HUDEP-2 (cell line): ENCODE measurements around the gene GPNMB.
A peak's percentile ranks its signal among the peaks of the same experiment; 100 is the strongest.
"Not testable (repeated sequence)": the region's sequence is repeated elsewhere in the genome, so short reads cannot be mapped to it uniquely, and the experiment has no call there.

ENCODE experiments used
- DNase-seq, 76 experiments: peaks; one replicate each; lab custom pipeline; 2025; ENCODE audit not compliant: unreplicated experiment in 76 of 76; lab: John Stamatoyannopoulos, UW

The GPNMB gene

DNA sequence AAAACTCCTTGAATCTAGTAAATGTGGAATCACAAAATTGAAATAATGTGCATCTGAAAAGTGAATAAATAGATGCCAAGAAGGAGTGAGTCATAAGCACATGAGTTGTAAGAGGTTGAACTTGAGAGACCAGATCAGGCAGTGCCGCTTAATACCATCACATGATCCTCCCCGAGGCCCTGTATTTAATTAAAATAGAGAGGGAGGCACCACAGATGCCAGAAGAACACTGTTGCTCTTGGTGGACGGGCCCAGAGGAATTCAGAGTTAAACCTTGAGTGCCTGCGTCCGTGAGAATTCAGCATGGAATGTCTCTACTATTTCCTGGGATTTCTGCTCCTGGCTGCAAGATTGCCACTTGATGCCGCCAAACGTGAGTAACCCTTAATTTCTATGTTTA, at the start of gene GPNMB:
Gene GPNMB, plus strand, starts transcription at position 221 of the 400 bp plus-strand sequence. Its CDS starts 83 bp downstream, at position 304.
- DNase-seq: peak in 3 of 76 experiments; percentile 1 to 8 (median 5)

DNA sequence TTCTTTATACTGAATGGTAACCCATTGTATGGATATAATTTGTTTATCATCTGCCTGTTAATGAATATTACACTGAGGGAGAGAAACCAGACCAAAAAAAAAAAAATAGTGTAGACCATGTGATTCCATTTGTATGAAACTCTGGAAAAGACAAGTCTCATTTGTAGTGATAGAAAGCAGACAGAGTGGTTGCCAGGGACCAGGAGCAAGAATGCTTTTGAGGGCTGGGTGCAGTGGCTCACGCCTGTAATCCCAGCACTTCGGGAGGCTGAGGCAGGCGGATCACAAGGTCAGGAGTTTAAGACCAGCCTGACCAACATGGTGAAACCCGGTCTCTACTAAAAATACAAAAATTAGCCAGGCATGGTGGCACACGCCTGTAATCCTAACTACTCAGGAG, 48.8 kb upstream of the GPNMB start:
- DNase-seq: not testable (repeated sequence)

DNA sequence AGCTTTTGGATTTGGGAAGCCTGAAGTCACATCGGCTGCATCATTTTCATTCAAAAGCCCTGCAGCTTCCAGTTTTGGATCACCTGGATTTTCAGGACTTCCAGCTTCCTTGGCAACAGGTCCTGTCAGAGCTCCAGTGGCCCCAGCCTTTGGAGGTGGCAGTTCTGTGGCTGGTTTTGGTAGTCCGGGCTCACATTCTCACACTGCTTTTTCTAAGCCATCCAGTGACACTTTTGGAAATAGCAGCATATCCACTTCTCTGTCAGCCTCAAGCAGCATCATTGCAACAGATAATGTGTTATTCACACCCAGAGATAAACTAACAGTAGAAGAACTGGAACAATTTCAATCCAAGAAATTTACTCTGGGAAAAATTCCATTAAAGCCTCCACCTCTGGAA, 46.2 kb upstream of the GPNMB start:
- DNase-seq: no peak

GRCh38 chr7:23204241-23204640, 42.3 kb upstream of the GPNMB start:
- no peak for DNase-seq

DNA sequence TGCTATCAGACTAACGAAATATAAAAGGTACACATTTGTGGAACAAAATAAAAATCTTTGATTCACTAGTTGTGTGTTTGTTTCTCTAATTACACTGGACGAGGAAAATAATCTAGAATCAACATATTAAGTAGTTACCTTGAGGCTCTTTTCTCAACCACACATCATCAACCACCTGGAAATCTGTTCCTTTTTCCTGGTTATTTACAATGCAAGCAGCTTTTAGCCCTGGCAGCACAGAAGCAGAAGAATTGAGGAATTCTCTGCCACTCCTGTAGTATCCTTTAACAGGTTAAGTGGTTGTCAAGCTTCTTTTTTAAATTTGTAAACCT, 41.0 kb upstream of the GPNMB start:
- no peak for DNase-seq

DNA sequence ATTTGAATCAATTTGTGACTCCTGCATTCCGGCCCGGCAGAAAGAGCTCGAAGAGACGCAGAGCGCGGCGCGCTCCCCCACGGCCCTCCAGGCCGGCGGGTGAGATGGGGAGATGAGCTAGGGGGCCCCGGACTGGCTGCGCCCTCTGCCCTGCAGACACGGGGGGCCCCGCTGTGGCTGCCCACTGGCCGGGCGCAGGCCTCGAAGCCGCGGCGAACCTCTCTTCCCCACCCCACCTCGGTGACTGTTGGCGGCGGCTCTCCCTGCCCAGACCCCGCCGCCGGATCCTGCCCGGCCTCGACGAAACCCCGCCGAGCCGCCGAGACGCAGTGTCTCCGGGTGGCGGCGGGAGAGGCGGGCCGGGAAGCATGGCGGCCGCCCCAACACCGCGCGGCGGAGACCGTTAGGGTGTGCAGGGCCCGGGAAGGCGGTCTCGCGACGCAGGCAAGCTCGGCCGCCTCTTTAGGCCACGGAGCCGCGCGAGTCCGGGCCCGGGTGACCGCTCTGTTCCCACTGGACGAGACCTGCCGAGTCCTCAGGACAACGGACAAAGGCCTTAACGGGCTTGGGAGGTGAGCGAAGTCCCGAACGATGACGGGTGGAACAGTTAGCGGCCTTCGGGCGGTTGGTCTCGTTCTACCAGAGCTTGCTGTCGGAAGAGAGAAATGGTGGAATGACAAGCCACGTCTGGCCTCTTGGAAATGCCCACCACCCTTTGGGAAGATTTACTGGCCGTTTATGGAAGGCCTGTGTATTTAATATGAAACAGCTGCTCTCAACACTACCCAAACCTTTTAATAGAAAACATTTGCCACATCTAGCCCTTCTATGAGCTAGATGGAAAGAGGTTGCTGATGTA, 40.4 kb upstream of the GPNMB start:
- DNase-seq: no peak

DNA sequence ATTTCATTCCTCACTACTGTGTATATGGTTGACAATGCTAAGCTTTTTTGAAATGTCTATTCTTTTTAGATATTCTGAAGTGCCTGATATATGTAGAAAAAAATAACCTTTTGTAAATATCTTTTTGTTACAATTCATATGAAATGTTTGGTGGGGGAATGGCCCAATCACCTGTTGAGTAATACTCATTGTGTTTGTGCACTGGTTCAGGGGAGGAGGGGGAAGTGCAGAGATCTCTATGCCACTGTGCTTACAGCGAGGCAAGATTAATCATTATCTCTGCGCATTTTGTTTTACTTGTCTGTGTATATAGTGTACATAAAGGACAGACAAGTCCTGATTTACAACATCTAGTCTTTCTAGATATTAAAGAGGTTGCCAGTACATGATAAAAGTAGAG, 39.6 kb upstream of the GPNMB start:
- DNase-seq: no peak

DNA sequence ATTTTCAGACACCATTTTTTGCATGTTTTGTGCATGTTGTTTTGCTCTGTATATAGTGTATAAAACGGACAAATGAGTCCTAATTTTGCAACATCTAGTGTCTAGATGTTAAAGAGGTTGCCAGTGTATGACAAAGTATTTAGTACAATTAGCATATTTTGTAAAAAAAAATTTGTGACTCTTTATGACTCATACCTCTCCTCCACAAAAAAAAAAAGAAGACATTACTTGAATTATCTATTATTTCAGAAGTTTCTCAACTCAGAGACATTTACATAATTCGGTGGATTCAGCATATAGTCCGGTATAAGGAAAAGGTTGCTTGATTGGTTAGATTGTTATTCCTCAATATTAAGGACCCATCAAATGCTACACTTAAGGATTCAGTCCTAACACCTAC, 38.7 kb upstream of the GPNMB start:
- DNase-seq: no peak

DNA sequence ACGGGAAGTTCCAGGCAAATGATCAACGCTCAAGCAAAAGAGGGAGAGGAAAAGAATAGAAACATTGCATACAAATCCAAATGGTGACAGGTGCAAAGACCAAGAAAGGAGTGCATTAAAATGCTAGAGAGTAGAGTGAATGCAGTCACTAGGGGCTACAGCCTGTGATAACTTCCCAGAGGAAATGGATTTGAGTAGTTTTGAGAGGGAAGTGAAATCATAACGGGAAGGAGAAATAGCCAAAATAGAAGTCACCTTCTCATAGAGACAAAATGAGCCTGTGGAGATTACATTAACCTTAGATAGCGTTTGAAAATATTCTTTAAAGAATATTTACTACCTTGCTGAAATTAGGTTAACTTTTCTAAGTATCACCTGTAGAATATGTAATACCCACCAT, 38.3 kb upstream of the GPNMB start:
- no peak for DNase-seq

- DNase-seq: no peak
Observed at GRCh38 chr7:23210506-23210905, 36.1 kb upstream of the GPNMB start.

GRCh38 chr7:23211589-23211988, 35.0 kb upstream of the GPNMB start:
- no peak for DNase-seq

GRCh38 chr7:23212395-23212794, 34.2 kb upstream of the GPNMB start:
- DNase-seq: no peak

DNA sequence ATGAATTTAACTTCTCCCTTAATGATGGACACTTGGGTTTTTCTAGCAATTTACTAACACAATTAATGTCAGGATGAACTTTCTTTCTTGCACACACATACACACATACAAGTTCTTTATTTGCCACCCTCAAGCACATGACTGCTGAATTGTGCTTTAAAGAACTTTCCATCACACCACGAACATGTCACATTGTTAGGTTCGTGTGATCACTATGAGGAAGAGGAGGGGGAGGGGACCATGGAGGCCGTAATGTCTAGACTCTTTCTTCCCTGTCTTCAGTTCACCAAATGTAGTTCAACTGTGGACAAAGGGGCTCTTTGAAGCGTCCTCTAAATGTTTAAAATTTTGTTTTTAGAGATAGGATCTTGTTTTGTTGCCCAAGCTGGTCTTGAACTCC, 33.7 kb upstream of the GPNMB start:
- DNase-seq: no peak

DNA sequence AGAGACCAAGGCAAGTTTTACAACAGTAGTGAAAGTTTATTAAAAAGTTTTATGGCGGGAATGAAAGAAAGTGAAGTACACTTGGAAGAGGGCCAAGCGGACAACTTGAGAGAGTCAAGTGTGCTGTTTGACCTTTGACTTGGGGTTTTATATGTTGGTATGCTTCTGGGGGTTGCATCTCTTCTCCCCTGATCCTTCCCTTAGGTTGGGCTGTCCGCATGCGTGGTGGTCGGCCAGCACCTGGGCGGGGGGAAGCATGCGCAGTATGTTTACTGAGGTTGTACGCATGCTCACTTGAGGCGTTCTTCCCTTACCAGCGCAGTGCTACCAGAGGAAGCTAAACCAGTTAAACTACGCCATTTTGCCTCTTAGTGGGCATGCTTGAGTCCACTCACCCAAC, 32.8 kb upstream of the GPNMB start:
- no peak for DNase-seq

DNA sequence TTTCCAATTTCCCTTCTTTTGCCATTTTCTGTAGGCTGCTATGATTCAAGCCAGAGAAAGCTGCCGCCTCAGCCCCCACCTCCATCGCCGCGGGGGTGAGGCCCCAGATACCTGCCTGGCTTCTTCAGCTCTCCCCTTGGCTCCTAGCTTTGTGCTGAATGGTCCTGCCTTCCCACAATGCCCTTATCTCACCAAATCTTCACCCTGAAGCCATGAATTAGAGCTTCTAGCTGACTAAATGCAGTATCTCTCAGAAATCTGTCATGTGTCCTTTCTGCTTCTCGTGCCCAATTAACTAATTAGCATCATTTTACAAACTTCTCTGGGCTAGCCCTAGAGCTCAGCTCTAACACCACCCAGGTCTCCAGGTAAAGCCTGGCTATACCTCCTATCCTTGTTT, 32.2 kb upstream of the GPNMB start:
- DNase-seq: no peak

DNA sequence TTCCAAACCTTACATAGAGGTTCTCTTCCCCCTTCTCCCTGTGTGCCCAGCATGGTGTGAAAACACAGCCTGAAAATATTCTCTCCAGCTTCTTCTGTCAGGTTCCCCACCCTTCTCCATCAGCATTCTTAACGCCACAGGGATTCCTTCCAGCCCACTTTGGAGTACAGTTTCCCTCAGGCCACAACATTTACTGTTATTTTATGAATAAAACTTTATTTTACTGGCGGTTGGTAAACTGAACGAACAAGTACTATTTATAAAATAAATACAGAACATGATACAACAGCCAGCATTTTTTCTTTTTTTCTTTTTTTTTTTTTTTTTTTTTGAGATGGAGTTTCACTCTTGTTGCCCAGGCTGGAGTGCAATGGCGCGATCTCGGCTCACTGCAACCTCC, 31.6 kb upstream of the GPNMB start:
- no peak for DNase-seq

GRCh38 chr7:23216021-23216420, 30.6 kb upstream of the GPNMB start:
- peak in 10 of 76 experiments; percentile 7 to 41 (median 16) for DNase-seq

- no peak for DNase-seq
Observed at GRCh38 chr7:23218196-23218595, 28.4 kb upstream of the GPNMB start.

GRCh38 chr7:23220690-23221305, 25.8 kb upstream of the GPNMB start:
- DNase-seq: peak in 1 of 76 experiments; percentile 17

DNA sequence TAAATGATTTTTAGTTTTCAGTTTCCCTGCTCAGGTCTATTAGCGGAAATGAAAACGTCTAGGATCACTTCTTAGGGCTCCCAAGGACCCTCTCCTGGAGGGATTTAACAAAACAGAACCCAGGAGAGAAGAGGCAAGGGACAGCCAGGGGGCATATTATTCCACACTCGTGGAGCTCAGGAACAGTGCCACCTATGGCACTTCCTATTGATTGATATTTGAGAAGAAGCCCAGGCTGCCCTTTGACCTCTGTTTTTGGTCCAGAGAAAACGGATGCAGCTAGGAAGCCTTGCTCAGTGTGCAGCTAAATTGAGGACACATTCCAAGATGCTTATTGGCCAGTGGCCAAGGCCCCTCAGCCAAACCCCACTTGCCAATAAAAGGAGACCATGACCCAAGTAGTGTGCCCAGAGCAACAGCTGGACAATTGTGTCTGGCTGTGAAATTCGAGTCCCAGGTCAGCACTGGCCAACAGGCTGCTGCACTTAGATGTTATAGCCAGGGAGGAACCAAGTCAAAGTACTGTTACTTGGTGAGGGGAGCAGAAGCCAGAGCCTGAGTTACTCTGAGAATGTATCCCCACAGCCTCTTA, 24.0 kb upstream of the GPNMB start:
- DNase-seq: no peak

GRCh38 chr7:23224364-23224763, 22.2 kb upstream of the GPNMB start:
- DNase-seq: not testable (repeated sequence)
